ENCODE results near the gene KRTAP2-2.
"Not testable (repeated sequence)": the region's sequence is repeated elsewhere in the genome, so short reads cannot be mapped to it uniquely, and the experiment has no call there.

The KRTAP2-2 gene

GRCh38 chr17:41065829-41066624 is 11.0 kb upstream of the KRTAP2-2 start, which contains the start of gene KRTAP2-4:
TSS of gene KRTAP2-4 (minus strand) at chr17:41065879. CDS start at chr17:41065845, 34 bp downstream.
- Histone ChIP-seq H3K9me3 (ENCODE audit: control insufficient read depth, insufficient read depth, low read length) (no peaks in the 10 kb centered on the region), H3K4me1 (ENCODE audit: control insufficient read depth, low read length) (no peaks in the 10 kb centered on the region), H3F3A (ENCODE audit: control insufficient read depth, insufficient read depth) (no peaks in the 10 kb centered on the region), H4K20me1 (ENCODE audit: control insufficient read depth, insufficient read depth, low read depth, low read length) (no peaks in the 10 kb centered on the region), H3K4me2 (ENCODE audit: low read length) (no peak within 1 kb of the TSS), H3K4me3 (ENCODE audit: low read length) (no peak within 1 kb of the TSS), H3K27me3 (ENCODE audit: control insufficient read depth, low read length) (no peaks in the 10 kb centered on the region), H3K36me3 (ENCODE audit: control insufficient read depth, low read length) (no peaks in the 10 kb centered on the region), H3K27ac (ENCODE audit: low read depth, low read length) (no peak within 1 kb of the TSS), H3K9me2 (replicated peaks; ENCODE audit: control insufficient read depth, low read length) (no peaks in the 10 kb centered on the region), H3K79me2 (ENCODE audit: control insufficient read depth, low read length) (no peaks in the 10 kb centered on the region)
- TF ChIP-seq EZH2phosphoT487 (IDR thresholded peaks at IDR 0.05; ENCODE audit: borderline replicate concordance, low read length) (no peak), CTCF (IDR thresholded peaks at IDR 0.05; ENCODE audit: low read depth, low read length, poor library complexity, severe bottlenecking) (no peak)

GRCh38 chr17:41065016-41065689 is 10.1 kb upstream of the KRTAP2-2 start:
- not testable (repeated sequence) for H3K9me2 ChIP-seq (replicated peaks; ENCODE audit: control insufficient read depth, low read length); H3K4me1 ChIP-seq (ENCODE audit: control insufficient read depth, low read length)

GRCh38 chr17:41064301-41064700 is 9.3 kb upstream of the KRTAP2-2 start:
- H3K36me3 ChIP-seq (ENCODE audit: control insufficient read depth, low read length) = no peaks in the 10 kb centered on the region
- H3K27ac ChIP-seq (ENCODE audit: low read depth, low read length) = no peak overlapping the region
- H3K9me2 ChIP-seq (replicated peaks; ENCODE audit: control insufficient read depth, low read length) = no peaks in the 10 kb centered on the region
- H3F3A ChIP-seq (ENCODE audit: control insufficient read depth, insufficient read depth) = no peaks in the 10 kb centered on the region
- H3K4me3 ChIP-seq (ENCODE audit: low read length) = no peak overlapping the region
- H4K20me1 ChIP-seq (ENCODE audit: control insufficient read depth, insufficient read depth, low read depth, low read length) = no peaks in the 10 kb centered on the region
- H3K4me2 ChIP-seq (ENCODE audit: low read length) = no peak overlapping the region
- TF ChIP-seq CTCF (IDR thresholded peaks at IDR 0.05; ENCODE audit: low read depth, low read length, poor library complexity, severe bottlenecking) = no peak
- TF ChIP-seq EZH2phosphoT487 (IDR thresholded peaks at IDR 0.05; ENCODE audit: borderline replicate concordance, low read length) = no peak
- no peaks in the 10 kb centered on the region for H3K79me2 ChIP-seq (ENCODE audit: control insufficient read depth, low read length)
- no peaks in the 10 kb centered on the region for H3K4me1 ChIP-seq (ENCODE audit: control insufficient read depth, low read length)
- no peaks in the 10 kb centered on the region for H3K27me3 ChIP-seq (ENCODE audit: control insufficient read depth, low read length)
- no peaks in the 10 kb centered on the region for H3K9me3 ChIP-seq (ENCODE audit: control insufficient read depth, insufficient read depth, low read length)

More at GRCh38 chr17:41065016-41065689, 10.1 kb upstream of the KRTAP2-2 start:
- not testable (repeated sequence) for H3F3A ChIP-seq (ENCODE audit: control insufficient read depth, insufficient read depth); H3K4me3 ChIP-seq (ENCODE audit: low read length); H3K9me3 ChIP-seq (ENCODE audit: control insufficient read depth, insufficient read depth, low read length); H3K36me3 ChIP-seq (ENCODE audit: control insufficient read depth, low read length); H3K79me2 ChIP-seq (ENCODE audit: control insufficient read depth, low read length); H3K27ac ChIP-seq (ENCODE audit: low read depth, low read length); H3K27me3 ChIP-seq (ENCODE audit: control insufficient read depth, low read length); H4K20me1 ChIP-seq (ENCODE audit: control insufficient read depth, insufficient read depth, low read depth, low read length); H3K4me2 ChIP-seq (ENCODE audit: low read length)

GRCh38 chr17:41063449-41063848 is 8.4 kb upstream of the KRTAP2-2 start:
- no peak for TF ChIP-seq CTCF (IDR thresholded peaks at IDR 0.05; ENCODE audit: low read depth, low read length, poor library complexity, severe bottlenecking)
- TF ChIP-seq EZH2phosphoT487 (IDR thresholded peaks at IDR 0.05; ENCODE audit: borderline replicate concordance, low read length) = no peak

More at GRCh38 chr17:41063449-41063848, 8.4 kb upstream of the KRTAP2-2 start:
- H3K79me2 ChIP-seq (ENCODE audit: control insufficient read depth, low read length) = no peaks in the 10 kb centered on the region
- no peaks in the 10 kb centered on the region for H3K9me3 ChIP-seq (ENCODE audit: control insufficient read depth, insufficient read depth, low read length)
- no peaks in the 10 kb centered on the region for H3K36me3 ChIP-seq (ENCODE audit: control insufficient read depth, low read length)
- H3K4me1 ChIP-seq (ENCODE audit: control insufficient read depth, low read length) = no peaks in the 10 kb centered on the region
- H3K27me3 ChIP-seq (ENCODE audit: control insufficient read depth, low read length) = no peaks in the 10 kb centered on the region
- H3F3A ChIP-seq (ENCODE audit: control insufficient read depth, insufficient read depth) = no peaks in the 10 kb centered on the region
- no peak overlapping the region for H3K4me3 ChIP-seq (ENCODE audit: low read length)
- no peaks in the 10 kb centered on the region for H3K9me2 ChIP-seq (replicated peaks; ENCODE audit: control insufficient read depth, low read length)
- H3K27ac ChIP-seq (ENCODE audit: low read depth, low read length) = no peak overlapping the region
- no peak overlapping the region for H3K4me2 ChIP-seq (ENCODE audit: low read length)
- H4K20me1 ChIP-seq (ENCODE audit: control insufficient read depth, insufficient read depth, low read depth, low read length) = no peaks in the 10 kb centered on the region
